Measurements from ENCODE around the gene TGFB2. TPM values are rescaled to one million over a fixed set of nuclear protein-coding genes. Genes with fewer than 3 reads are reported as not detected.

TGFB2 gene
- total RNA-seq, 1 experiment from 2014 or later = 1.2 TPM

DNA sequence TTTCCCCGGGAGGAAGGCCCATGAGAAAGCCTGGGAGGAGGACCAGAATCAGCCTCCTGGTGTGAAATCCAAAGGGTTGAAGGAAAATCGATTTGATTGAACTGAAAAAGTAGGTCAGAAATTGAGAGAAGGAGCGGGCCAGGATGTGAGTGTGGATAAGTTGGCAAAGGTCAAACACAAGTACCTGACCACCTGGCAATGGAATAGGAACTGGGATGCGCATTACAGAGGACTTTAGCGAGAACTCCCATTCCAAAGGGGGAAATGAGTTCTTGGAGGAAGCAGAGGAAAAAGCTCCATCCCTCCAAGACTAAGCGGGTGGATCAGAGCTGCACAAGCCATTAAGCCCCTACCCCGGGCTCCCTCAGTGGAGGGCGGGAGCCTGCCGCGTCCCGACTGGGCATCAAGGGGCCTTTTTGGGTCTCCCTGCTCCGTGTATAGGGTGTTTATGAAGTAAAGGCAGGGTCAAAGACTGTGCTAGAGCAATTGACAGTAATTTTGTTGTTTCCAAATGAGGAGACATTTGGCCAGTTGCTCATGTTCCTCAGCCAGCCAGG, 56.4 kb downstream of the TGFB2 start:
- BruUV-seq (replicated peaks) = no TSS peak
- Histone ChIP-seq H3K4me3 (ENCODE audit: low read depth, low read length, poor library complexity, severe bottlenecking) (no peak overlapping the region), H3K4me1 (ENCODE audit: insufficient read depth, low read length, poor library complexity, severe bottlenecking) (peaks cover 17% of the 10 kb centered on the region), H3K27me3 (replicated peaks; ENCODE audit: insufficient read depth, low read depth, low read length, poor library complexity) (no peaks in the 10 kb centered on the region), H3K36me3 (ENCODE audit: insufficient read depth, low read length, poor library complexity, severe bottlenecking) (no peaks in the 10 kb centered on the region), H3K9me3 (ENCODE audit: low read depth, low read length, poor library complexity, severe bottlenecking) (no peaks in the 10 kb centered on the region), H3K27ac (ENCODE audit: low read depth, low read length, poor library complexity, severe bottlenecking) (peak overlapping the region; percentile 34)
- POLR2A ChIA-PET (ENCODE audit: low non-redundant PET) = no interaction called here
- TF ChIP-seq CTCF (conservative IDR thresholded peaks at IDR 0.05; ENCODE audit: low read depth, low read length) = no peak
- TF ChIP-seq EZH2 (IDR thresholded peaks at IDR 0.05; ENCODE audit: borderline replicate concordance, low read depth, low read length, poor library complexity, severe bottlenecking) = no peak
- CTCF ChIA-PET = no interaction called here
- intact Hi-C loops (cut with micrococcal nuclease; ENCODE audit: unreplicated experiment) = no loop called here
- no peak for DNase-seq (ENCODE audit: low spot score)

- Histone ChIP-seq H3K9me3 (ENCODE audit: low read depth, low read length, poor library complexity, severe bottlenecking) (no peaks in the 10 kb centered on the region), H3K4me3 (ENCODE audit: low read depth, low read length, poor library complexity, severe bottlenecking) (no peak overlapping the region), H3K27me3 (replicated peaks; ENCODE audit: insufficient read depth, low read depth, low read length, poor library complexity) (no peaks in the 10 kb centered on the region), H3K36me3 (ENCODE audit: insufficient read depth, low read length, poor library complexity, severe bottlenecking) (no peaks in the 10 kb centered on the region), H3K27ac (ENCODE audit: low read depth, low read length, poor library complexity, severe bottlenecking) (peak overlapping the region; percentile 34), H3K4me1 (ENCODE audit: insufficient read depth, low read length, poor library complexity, severe bottlenecking) (peaks cover 17% of the 10 kb centered on the region)
- POLR2A ChIA-PET (ENCODE audit: low non-redundant PET) = interaction anchor here (0.6 kb wide), 1 partner anchor 117 kb away, joined by 3 read pairs; the partner anchor contains the start of gene RRP15
- DNase-seq (ENCODE audit: low spot score) = peak; percentile 84
- no peak for TF ChIP-seq CTCF (conservative IDR thresholded peaks at IDR 0.05; ENCODE audit: low read depth, low read length)
- TF ChIP-seq EZH2 (IDR thresholded peaks at IDR 0.05; ENCODE audit: borderline replicate concordance, low read depth, low read length, poor library complexity, severe bottlenecking) = no peak
- CTCF ChIA-PET = no interaction called here
- intact Hi-C loops (cut with micrococcal nuclease; ENCODE audit: unreplicated experiment) = no loop called here
- BruUV-seq (replicated peaks) = no TSS peak
Measured at GRCh38 chr1:218401998-218402785, 57.1 kb downstream of the TGFB2 start.

- intact Hi-C loops (cut with micrococcal nuclease; ENCODE audit: unreplicated experiment) = no loop called here
Measured at GRCh38 chr1:218402786-218403120, 57.6 kb downstream of the TGFB2 start.

More at GRCh38 chr1:218402786-218403120, 57.6 kb downstream of the TGFB2 start:
- POLR2A ChIA-PET (ENCODE audit: low non-redundant PET) = interaction anchor here (0.6 kb wide), 1 partner anchor 118 kb away, joined by 3 read pairs; the partner anchor contains the start of gene RRP15
- Histone ChIP-seq H3K9me3 (ENCODE audit: low read depth, low read length, poor library complexity, severe bottlenecking) (no peaks in the 10 kb centered on the region), H3K4me3 (ENCODE audit: low read depth, low read length, poor library complexity, severe bottlenecking) (no peak overlapping the region), H3K27ac (ENCODE audit: low read depth, low read length, poor library complexity, severe bottlenecking) (no peak overlapping the region), H3K36me3 (ENCODE audit: insufficient read depth, low read length, poor library complexity, severe bottlenecking) (no peaks in the 10 kb centered on the region), H3K4me1 (ENCODE audit: insufficient read depth, low read length, poor library complexity, severe bottlenecking) (peaks cover 17% of the 10 kb centered on the region), H3K27me3 (replicated peaks; ENCODE audit: insufficient read depth, low read depth, low read length, poor library complexity) (no peaks in the 10 kb centered on the region)
- no TSS peak for BruUV-seq (replicated peaks)
- CTCF ChIA-PET = no interaction called here
- TF ChIP-seq EZH2 (IDR thresholded peaks at IDR 0.05; ENCODE audit: borderline replicate concordance, low read depth, low read length, poor library complexity, severe bottlenecking) (no peak), CTCF (conservative IDR thresholded peaks at IDR 0.05; ENCODE audit: low read depth, low read length) (0 out of 2 replicates have a peak, but pooled peaks have one; percentile 11)
- DNase-seq (ENCODE audit: low spot score) = no peak

All from A673 (cell line).